ENCODE results near the gene GMIP. TPM values are rescaled to one million over a fixed set of nuclear protein-coding genes. Genes with fewer than 3 reads are reported as not detected.
"Not testable (repeated sequence)": the region's sequence is repeated elsewhere in the genome, so short reads cannot be mapped to it uniquely, and the experiment has no call there.

GMIP gene
- total RNA-seq, 3 donors from 2014 or later (not counting 1 experiment from before 2014, with no cell fraction given) = 134 to 188 (median 150) TPM

DNA sequence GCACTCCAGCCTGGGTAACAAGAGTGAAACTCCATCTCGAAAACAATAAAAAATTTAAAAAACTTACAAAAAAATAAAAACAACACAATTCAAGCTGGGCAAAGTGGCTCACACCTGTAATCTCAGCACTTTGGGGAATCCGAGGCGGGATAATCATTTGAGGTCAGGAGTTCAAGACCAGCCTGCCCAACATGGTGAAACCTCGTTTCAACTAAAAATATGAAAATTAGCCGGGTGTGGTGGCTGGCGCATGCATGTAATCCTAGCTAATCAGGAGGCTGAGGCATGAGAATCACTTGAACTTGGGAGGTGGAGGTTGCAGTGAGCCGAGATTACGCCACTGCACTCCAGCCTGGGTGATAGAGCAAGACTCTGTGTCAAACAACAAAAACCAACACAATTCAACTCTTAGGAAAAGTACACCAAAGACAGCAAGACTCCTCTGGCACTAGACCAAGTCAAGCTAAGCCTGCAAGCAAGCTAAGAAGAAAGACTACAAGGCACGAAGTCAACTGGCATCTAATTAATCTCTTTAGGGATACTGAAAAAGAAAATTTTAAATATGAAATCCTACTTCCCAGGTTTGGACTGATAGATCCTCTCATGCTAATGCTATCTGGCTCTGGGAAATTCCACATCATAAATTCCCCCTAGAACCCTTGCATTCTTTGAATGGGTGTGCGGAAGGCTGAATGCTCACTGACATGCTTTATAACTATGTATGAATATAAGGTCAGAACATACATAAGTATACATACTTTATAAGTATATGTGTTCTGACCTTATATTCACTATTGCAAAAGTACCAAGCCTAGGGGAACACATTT is 32.9 kb downstream of the GMIP start:
- H3K4me1 Mint-ChIP-seq = peaks cover 11 to 26% of the 10 kb centered on the region in 2 donors
- Histone ChIP-seq H3K4me3 (ENCODE audit: low read length) (no peak overlapping the region), H3K36me3 (ENCODE audit: control insufficient read depth, insufficient read depth, low read length) (peaks cover 2% of the 10 kb centered on the region), H3K9me3 (ENCODE audit: control insufficient read depth, insufficient read depth, low read length) (no peaks in the 10 kb centered on the region), H3K4me1 (ENCODE audit: control insufficient read depth, insufficient read depth, low read length) (peaks cover 24% of the 10 kb centered on the region), H3K27ac (ENCODE audit: low read length) (no peak overlapping the region), H3K27me3 (ENCODE audit: control insufficient read depth, insufficient read depth, low read length) (no peaks in the 10 kb centered on the region)
- no peak overlapping the region for H3K4me3 Mint-ChIP-seq
- DNase-seq = no peak
- no peak for ATAC-seq
- no peaks in the 10 kb centered on the region for H3K9me3 Mint-ChIP-seq
- H3K27ac Mint-ChIP-seq = no peak overlapping the region
- no peaks in the 10 kb centered on the region for H3K36me3 Mint-ChIP-seq
- no peak for TF ChIP-seq CTCF (IDR thresholded peaks at IDR 0.05)
- 93% methylated on average over 9 of the region's 10 CpGs for WGBS (ENCODE audit: insufficient coverage)
- intact Hi-C loops (cut with micrococcal nuclease) = no loop called here
- H3K27me3 Mint-ChIP-seq (ENCODE audit: low read depth in 2 of 2) = no peaks in the 10 kb centered on the region

DNA sequence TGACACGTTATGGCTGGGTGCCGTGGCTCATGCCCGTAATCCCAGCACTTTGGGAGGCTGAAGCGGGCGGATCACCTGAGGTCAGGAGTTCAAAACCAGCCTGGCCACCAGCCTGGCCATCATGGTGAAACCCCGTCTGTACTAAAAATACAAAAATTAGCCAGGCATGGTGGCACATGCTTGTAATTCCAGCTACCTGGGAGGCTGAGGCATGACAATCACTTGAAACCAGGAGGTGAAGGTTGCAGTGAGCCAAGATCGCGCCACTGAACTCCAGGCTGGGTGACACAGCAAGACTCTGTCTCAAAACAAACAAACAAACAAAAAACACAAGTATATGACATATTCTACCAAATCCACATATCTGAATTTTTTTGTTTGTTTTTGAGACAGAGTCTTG is 36.8 kb downstream of the GMIP start:
- H3K4me3 Mint-ChIP-seq; H3K9me3 ChIP-seq (ENCODE audit: control insufficient read depth, insufficient read depth, low read length); H3K27me3 Mint-ChIP-seq (ENCODE audit: low read depth in 2 of 2); H3K9me3 Mint-ChIP-seq; ATAC-seq; H3K4me3 ChIP-seq (ENCODE audit: low read length); H3K27ac ChIP-seq (ENCODE audit: low read length); H3K36me3 ChIP-seq (ENCODE audit: control insufficient read depth, insufficient read depth, low read length); H3K27me3 ChIP-seq (ENCODE audit: control insufficient read depth, insufficient read depth, low read length); H3K36me3 Mint-ChIP-seq; intact Hi-C loops (cut with micrococcal nuclease); DNase-seq; H3K27ac Mint-ChIP-seq: not testable (repeated sequence)
- peaks cover 0 to 17% of the 10 kb centered on the region in 2 donors for H3K4me1 Mint-ChIP-seq
- H3K4me1 ChIP-seq (ENCODE audit: control insufficient read depth, insufficient read depth, low read length) = peaks cover 18% of the 10 kb centered on the region
- WGBS (ENCODE audit: insufficient coverage) = 98% methylated on average over 8 of the region's 8 CpGs

GRCh38 chr19:19606021-19606420 is 37.4 kb downstream of the GMIP start:
- peak in 2 of 3 donors; percentile 33 to 49 for ATAC-seq

More at GRCh38 chr19:19606021-19606420, 37.4 kb downstream of the GMIP start:
- Histone ChIP-seq H3K4me1 (ENCODE audit: control insufficient read depth, insufficient read depth, low read length) (peaks cover 21% of the 10 kb centered on the region), H3K4me3 (ENCODE audit: low read length) (no peak overlapping the region), H3K27me3 (ENCODE audit: control insufficient read depth, insufficient read depth, low read length) (no peaks in the 10 kb centered on the region), H3K27ac (ENCODE audit: low read length) (peak overlapping the region; percentile 47), H3K9me3 (ENCODE audit: control insufficient read depth, insufficient read depth, low read length) (no peaks in the 10 kb centered on the region), H3K36me3 (ENCODE audit: control insufficient read depth, insufficient read depth, low read length) (peaks cover 2% of the 10 kb centered on the region)
- DNase-seq = peak in 1 of 2 donors; percentile 77
- TF ChIP-seq CTCF (IDR thresholded peaks at IDR 0.05) = no peak
- Mint-ChIP-seq H3K4me3 (no peak overlapping the region), H3K27me3 (ENCODE audit: low read depth in 2 of 2) (no peaks in the 10 kb centered on the region), H3K9me3 (no peaks in the 10 kb centered on the region), H3K27ac (peak overlapping the region in 1 of 2 donors; percentile 69), H3K4me1 (peaks cover 3 to 17% of the 10 kb centered on the region in 2 donors), H3K36me3 (no peaks in the 10 kb centered on the region)
- intact Hi-C loops (cut with micrococcal nuclease) = no loop called here
- 57% methylated on average over 1 of the region's 1 CpG for WGBS (ENCODE audit: insufficient coverage)

Data from natural killer cell (primary cell).